Measurements from ENCODE around the gene EFEMP2. TPM values are rescaled to one million over a fixed set of nuclear protein-coding genes. Genes with fewer than 3 reads are reported as not detected.
"Not testable (repeated sequence)": the region's sequence is repeated elsewhere in the genome, so short reads cannot be mapped to it uniquely, and the experiment has no call there.

Gene EFEMP2
- total RNA-seq, 1 experiment from 2014 or later, result 23.7 TPM

GRCh38 chr11:65834202-65834601 lies 38.4 kb downstream of the EFEMP2 start:
- Histone ChIP-seq H3K27ac (ENCODE audit: low read length) (no peak overlapping the region), H3K27me3 (ENCODE audit: control insufficient read depth, insufficient read depth, low read length) (peaks cover 6% of the 10 kb centered on the region; the same call in 1 of the 2 replicates), H3K36me3 (ENCODE audit: control insufficient read depth, insufficient read depth, low read length) (no peaks in the 10 kb centered on the region), H3K4me1 (ENCODE audit: control insufficient read depth, insufficient read depth, low read length) (no peaks in the 10 kb centered on the region), H3K9me3 (ENCODE audit: control insufficient read depth, insufficient read depth, low read depth, low read length) (no peaks in the 10 kb centered on the region; the same call in 1 of the 2 replicates), H3K4me3 (ENCODE audit: low read depth in 2 of 2, low read length in 2 of 2) (peak overlapping the region; percentile 13 to 21; a peak in 3 of 4 replicates)
- no peak for TF ChIP-seq CTCF (IDR thresholded peaks at IDR 0.05)
- no peak for TF ChIP-seq TCF7L2 (IDR thresholded peaks at IDR 0.05; ENCODE audit: low read depth, low read length)
- TF ChIP-seq REST (IDR thresholded peaks at IDR 0.05; ENCODE audit: insufficient read depth in 1 of 2, low read depth in 2 of 2, low read length in 1 of 2), result no peak
- no peak for TF ChIP-seq POLR2AphosphoS5 (IDR thresholded peaks at IDR 0.05; ENCODE audit: low read depth, low read length)
- TF ChIP-seq SIN3A (IDR thresholded peaks at IDR 0.05; ENCODE audit: borderline replicate concordance, insufficient read depth, low read depth, low read length), result no peak
- ChIA-PET CTCF (interaction anchor here (1.5 kb wide), 1 partner anchor 17 kb away, joined by 6 read pairs; no protein-coding TSS in a partner anchor), POLR2A (no interaction called here)
- BruUV-seq (replicated peaks), result no TSS peak
- intact Hi-C loops (cut with micrococcal nuclease; ENCODE audit: unreplicated experiment) (no loop called here), in situ Hi-C loops (cut with HindIII; ENCODE audit: low pct_unique_long_range_greater_than_20kb, low sequenced_read_pairs) (no loop called here)
- ATAC-seq, result no peak
- no peak for DNase-seq (ENCODE audit: low read depth, low spot score)

- CTCF ChIA-PET, result interaction anchor here (1.5 kb wide), 1 partner anchor 18 kb away, joined by 6 read pairs; no protein-coding TSS in a partner anchor
- H3K36me3 ChIP-seq (ENCODE audit: control insufficient read depth, insufficient read depth, low read length), result no peaks in the 10 kb centered on the region
- H3K27ac ChIP-seq (ENCODE audit: low read length), result no peak within 1 kb of the TSS
- TF ChIP-seq SIN3A (IDR thresholded peaks at IDR 0.05; ENCODE audit: borderline replicate concordance, insufficient read depth, low read depth, low read length) (no peak), TCF7L2 (IDR thresholded peaks at IDR 0.05; ENCODE audit: low read depth, low read length) (no peak), REST (IDR thresholded peaks at IDR 0.05; ENCODE audit: insufficient read depth in 1 of 2, low read depth in 2 of 2, low read length in 1 of 2) (no peak), POLR2AphosphoS5 (IDR thresholded peaks at IDR 0.05; ENCODE audit: low read depth, low read length) (no peak), CTCF (IDR thresholded peaks at IDR 0.05) (no peak)
- DNase-seq (ENCODE audit: low read depth, low spot score) (no peak), ATAC-seq (peak; percentile 90)
- BruUV-seq (replicated peaks), result no TSS peak
- peak within 1 kb of the TSS; percentile 13 to 21; a peak in 3 of 4 replicates for H3K4me3 ChIP-seq (ENCODE audit: low read depth in 2 of 2, low read length in 2 of 2)
- POLR2A ChIA-PET, result no interaction called here
- in situ Hi-C loops (cut with HindIII; ENCODE audit: low pct_unique_long_range_greater_than_20kb, low sequenced_read_pairs), result no loop called here
- H3K27me3 ChIP-seq (ENCODE audit: control insufficient read depth, insufficient read depth, low read length), result peaks cover 6% of the 10 kb centered on the region; the same call in 1 of the 2 replicates
- no peaks in the 10 kb centered on the region for H3K4me1 ChIP-seq (ENCODE audit: control insufficient read depth, insufficient read depth, low read length)
- intact Hi-C loops (cut with micrococcal nuclease; ENCODE audit: unreplicated experiment), result no loop called here
- H3K9me3 ChIP-seq (ENCODE audit: control insufficient read depth, insufficient read depth, low read depth, low read length), result no peaks in the 10 kb centered on the region; the same call in 1 of the 2 replicates
Observed at GRCh38 chr11:65833297-65834030, 39.1 kb downstream of the EFEMP2 start, which contains the start of gene SNX32. Gene SNX32 (plus strand): TSS chr11:65833963. CDS start chr11:65834066, 103 bp downstream.

- DNase-seq (ENCODE audit: low read depth, low spot score); ATAC-seq; in situ Hi-C loops (cut with HindIII; ENCODE audit: low pct_unique_long_range_greater_than_20kb, low sequenced_read_pairs); H3K4me3 ChIP-seq (ENCODE audit: low read depth in 2 of 2, low read length in 2 of 2); H3K27me3 ChIP-seq (ENCODE audit: control insufficient read depth, insufficient read depth, low read length); POLR2A ChIA-PET; intact Hi-C loops (cut with micrococcal nuclease; ENCODE audit: unreplicated experiment); H3K27ac ChIP-seq (ENCODE audit: low read length); CTCF ChIA-PET; H3K9me3 ChIP-seq (ENCODE audit: control insufficient read depth, insufficient read depth, low read depth, low read length); H3K4me1 ChIP-seq (ENCODE audit: control insufficient read depth, insufficient read depth, low read length); H3K36me3 ChIP-seq (ENCODE audit: control insufficient read depth, insufficient read depth, low read length); BruUV-seq (replicated peaks): not testable (repeated sequence)
Observed at GRCh38 chr11:65832231-65832630, 40.4 kb downstream of the EFEMP2 start.

Data from Panc1 (cell line).